Measurements from ENCODE around the gene ZNF853. TPM values are rescaled to one million over a fixed set of nuclear protein-coding genes. Genes with fewer than 3 reads are reported as not detected.

Gene ZNF853
- total RNA-seq, 2 donors from 2014 or later, result 3.2 to 4.0 TPM

DNA sequence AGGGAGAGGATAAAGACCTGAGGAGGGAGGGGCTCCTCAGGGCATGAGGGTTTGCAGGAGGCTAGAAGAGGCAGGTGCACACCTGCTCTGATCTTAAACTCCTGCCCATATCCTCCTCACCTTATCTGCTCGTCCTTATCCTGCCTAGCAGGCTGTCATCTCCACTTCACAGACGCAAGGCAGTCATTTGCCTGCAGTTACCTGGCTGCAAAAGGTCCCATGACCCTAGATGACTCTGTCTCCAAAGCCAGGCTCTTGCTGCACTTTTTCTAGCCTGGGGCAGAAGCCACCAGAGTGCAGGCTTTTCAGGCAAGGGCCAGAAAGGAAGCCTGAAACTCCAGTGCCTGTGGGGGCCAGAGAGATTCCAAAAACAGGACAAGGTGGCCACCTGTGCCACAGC lies 1.7 kb upstream of the ZNF853 start:
- DNase-seq (no peak), ATAC-seq (replicated peaks in 1 of 2) (no peak)
- H3K27me3 Mint-ChIP-seq (ENCODE audit: low read depth), result peaks cover 6% of the 10 kb centered on the region
- H3K9me3 Mint-ChIP-seq, result no peaks in the 10 kb centered on the region
- no peak overlapping the region for H3K27ac Mint-ChIP-seq
- no peaks in the 10 kb centered on the region for H3K36me3 Mint-ChIP-seq (ENCODE audit: insufficient read depth in 2 of 2)
- H3K4me3 Mint-ChIP-seq, result no peak overlapping the region
- H3K4me1 Mint-ChIP-seq (ENCODE audit: low read depth), result peaks cover under 1% of the 10 kb centered on the region

- DNase-seq, result no peak
- Mint-ChIP-seq H3K27ac (no peak overlapping the region), H3K4me1 (ENCODE audit: low read depth) (peaks cover 21% of the 10 kb centered on the region), H3K9me3 (no peaks in the 10 kb centered on the region), H3K27me3 (ENCODE audit: low read depth) (peaks cover 6% of the 10 kb centered on the region), H3K36me3 (ENCODE audit: insufficient read depth in 2 of 2) (no peaks in the 10 kb centered on the region), H3K4me3 (peak overlapping the region; percentile 71 to 72)
- ATAC-seq (replicated peaks in 1 of 2), result peak; percentile 23 to 36
Measured at GRCh38 chr7:6615723-6616555, 529 bp downstream of the ZNF853 start.

DNA sequence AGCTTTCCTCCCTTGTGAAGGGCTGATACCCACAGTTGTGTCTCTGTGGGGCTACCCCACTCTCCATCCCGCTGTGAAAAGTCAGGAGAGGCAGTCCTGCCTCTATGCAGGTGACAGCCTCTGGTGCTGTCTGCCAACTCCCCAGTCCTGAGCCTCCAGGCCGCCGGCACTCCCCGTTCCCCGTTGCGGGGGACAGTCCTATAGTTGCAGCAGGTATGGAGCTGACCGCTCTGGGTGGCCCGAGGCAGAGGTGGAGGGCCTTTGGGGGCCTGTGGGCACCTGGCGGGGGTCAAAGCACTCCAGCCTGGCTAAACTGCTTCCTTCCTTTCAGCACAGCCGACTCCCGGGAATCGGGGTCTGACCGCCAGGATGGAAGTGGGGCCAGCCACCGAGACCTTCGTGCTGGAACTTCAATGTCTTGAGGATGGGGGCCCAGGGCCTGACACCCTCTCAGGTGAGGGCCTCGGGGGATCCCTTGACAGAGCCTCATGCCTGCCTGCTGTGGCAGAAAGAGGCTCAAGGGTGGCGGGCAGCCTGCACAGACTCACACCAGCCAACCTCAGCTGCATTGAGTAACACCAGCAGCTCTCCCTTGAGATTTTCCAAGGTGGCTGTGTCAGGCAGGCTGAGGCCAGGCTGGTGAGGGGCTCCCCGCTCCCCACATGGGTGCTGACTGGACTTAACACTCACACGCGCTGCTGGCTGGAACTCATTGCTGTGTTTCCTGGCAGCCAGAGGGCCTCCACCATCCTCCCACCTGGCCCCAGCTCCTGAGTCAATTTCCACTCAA lies 1.6 kb downstream of the ZNF853 start:
- no peak overlapping the region for H3K27ac Mint-ChIP-seq
- H3K27me3 Mint-ChIP-seq (ENCODE audit: low read depth), result peaks cover 6% of the 10 kb centered on the region
- no peaks in the 10 kb centered on the region for H3K9me3 Mint-ChIP-seq
- no peak for ATAC-seq (replicated peaks in 1 of 2)
- H3K36me3 Mint-ChIP-seq (ENCODE audit: insufficient read depth in 2 of 2), result peaks cover 0 to 2% of the 10 kb centered on the region in 2 donors
- peak overlapping the region in 1 of 2 donors; percentile 55 for H3K4me3 Mint-ChIP-seq
- H3K4me1 Mint-ChIP-seq (ENCODE audit: low read depth), result peaks cover 29% of the 10 kb centered on the region
- DNase-seq, result no peak

- Mint-ChIP-seq H3K27me3 (ENCODE audit: low read depth) (peaks cover 6% of the 10 kb centered on the region), H3K4me1 (ENCODE audit: low read depth) (peaks cover 31% of the 10 kb centered on the region), H3K9me3 (no peaks in the 10 kb centered on the region), H3K4me3 (no peak overlapping the region), H3K36me3 (ENCODE audit: insufficient read depth in 2 of 2) (peaks cover 0 to 2% of the 10 kb centered on the region in 2 donors), H3K27ac (no peak overlapping the region)
- no peak for ATAC-seq (replicated peaks in 1 of 2)
- no peak for DNase-seq
Measured at GRCh38 chr7:6618621-6619020, 3.2 kb downstream of the ZNF853 start.

DNA sequence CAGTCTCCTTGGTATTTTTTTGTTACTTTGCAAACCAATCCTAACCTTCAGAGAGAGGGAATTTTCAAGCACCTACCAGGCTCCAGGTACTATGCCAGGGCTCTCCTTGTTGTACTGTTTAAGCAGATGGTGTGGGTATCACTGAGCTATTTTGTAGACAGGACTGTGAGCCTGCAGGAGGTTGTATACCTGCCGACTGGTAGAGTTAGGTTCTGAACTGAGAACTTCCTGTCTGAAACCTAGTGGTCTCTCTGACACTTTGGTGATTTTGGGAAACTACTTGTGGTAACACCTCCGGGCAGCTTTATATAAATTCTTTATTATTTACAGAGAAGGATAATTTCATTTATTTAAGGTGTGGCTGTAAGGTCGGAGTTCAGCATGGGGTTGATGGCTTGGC lies 4.6 kb downstream of the ZNF853 start:
- Mint-ChIP-seq H3K27me3 (ENCODE audit: low read depth) (no peaks in the 10 kb centered on the region), H3K36me3 (ENCODE audit: insufficient read depth in 2 of 2) (peaks cover 0 to 2% of the 10 kb centered on the region in 2 donors), H3K4me1 (ENCODE audit: low read depth) (peaks cover 40% of the 10 kb centered on the region), H3K9me3 (no peaks in the 10 kb centered on the region), H3K4me3 (peak overlapping the region in 1 of 2 donors; percentile 42), H3K27ac (no peak overlapping the region)
- ATAC-seq (replicated peaks in 1 of 2) (peak in 1 of 2 donors; percentile 38), DNase-seq (no peak)

DNA sequence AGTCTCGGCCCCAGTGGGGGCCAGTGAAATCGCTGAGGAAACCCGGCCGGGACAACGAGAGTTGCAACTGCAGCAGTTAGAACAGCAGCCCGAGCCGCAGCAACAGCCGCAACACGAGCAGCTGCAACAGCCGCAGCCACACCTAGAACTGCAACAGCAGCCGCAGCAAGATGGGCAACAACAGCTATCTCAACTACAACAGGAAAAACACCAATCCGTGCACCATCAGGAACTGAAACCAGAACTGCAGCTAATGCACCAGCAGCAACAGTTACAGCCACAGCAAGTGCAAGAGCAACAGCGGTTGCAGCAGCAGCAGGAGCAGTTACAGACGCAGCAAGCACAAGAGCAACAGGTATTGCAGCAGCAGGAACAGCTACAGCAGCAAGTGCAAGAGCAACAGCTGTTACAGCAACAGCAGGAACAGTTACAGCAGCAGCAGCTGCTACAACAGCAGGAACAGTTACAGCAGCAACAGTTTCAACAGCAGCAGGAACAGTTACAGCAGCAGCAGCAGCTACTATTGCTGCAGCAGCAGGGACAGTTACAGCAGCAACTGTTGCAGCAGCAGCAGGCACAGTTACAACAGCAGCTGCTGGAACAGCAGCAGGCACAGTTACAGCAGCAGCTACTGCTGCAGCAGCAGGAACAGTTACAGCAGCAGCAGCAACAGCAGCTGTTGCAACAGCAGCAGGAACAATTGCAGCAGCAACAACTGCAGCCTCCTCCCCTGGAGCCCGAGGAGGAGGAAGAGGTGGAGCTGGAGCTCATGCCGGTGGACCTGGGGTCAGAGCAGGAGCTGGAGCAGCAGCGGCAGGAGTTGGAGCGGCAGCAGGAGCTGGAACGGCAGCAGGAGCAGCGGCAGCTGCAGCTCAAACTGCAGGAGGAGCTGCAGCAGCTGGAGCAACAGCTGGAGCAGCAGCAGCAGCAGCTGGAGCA lies 6.1 kb downstream of the ZNF853 start:
- Mint-ChIP-seq H3K4me1 (ENCODE audit: low read depth) (peaks cover 40% of the 10 kb centered on the region), H3K9me3 (no peaks in the 10 kb centered on the region), H3K27me3 (ENCODE audit: low read depth) (no peaks in the 10 kb centered on the region), H3K4me3 (peak overlapping the region; percentile 10 to 34), H3K27ac (no peak overlapping the region), H3K36me3 (ENCODE audit: insufficient read depth in 2 of 2) (peaks cover 0 to 2% of the 10 kb centered on the region in 2 donors)
- DNase-seq (no peak), ATAC-seq (replicated peaks in 1 of 2) (no peak)

- DNase-seq (no peak), ATAC-seq (replicated peaks in 1 of 2) (no peak)
- no peak overlapping the region for H3K27ac Mint-ChIP-seq
- H3K4me1 Mint-ChIP-seq (ENCODE audit: low read depth), result peaks cover 40% of the 10 kb centered on the region
- peaks cover 0 to 2% of the 10 kb centered on the region in 2 donors for H3K36me3 Mint-ChIP-seq (ENCODE audit: insufficient read depth in 2 of 2)
- no peaks in the 10 kb centered on the region for H3K9me3 Mint-ChIP-seq
- no peaks in the 10 kb centered on the region for H3K27me3 Mint-ChIP-seq (ENCODE audit: low read depth)
- no peak overlapping the region for H3K4me3 Mint-ChIP-seq
Measured at GRCh38 chr7:6622134-6622710, 6.8 kb downstream of the ZNF853 start.

GRCh38 chr7:6623589-6624245 lies 8.3 kb downstream of the ZNF853 start:
- Mint-ChIP-seq H3K4me1 (ENCODE audit: low read depth) (peaks cover 40% of the 10 kb centered on the region), H3K27me3 (ENCODE audit: low read depth) (no peaks in the 10 kb centered on the region), H3K4me3 (peak overlapping the region; percentile 46 to 64), H3K9me3 (no peaks in the 10 kb centered on the region), H3K27ac (peak overlapping the region; percentile 89), H3K36me3 (ENCODE audit: insufficient read depth in 2 of 2) (peaks cover 0 to 2% of the 10 kb centered on the region in 2 donors)
- DNase-seq (no peak), ATAC-seq (replicated peaks in 1 of 2) (peak; percentile 56 to 59)

DNA sequence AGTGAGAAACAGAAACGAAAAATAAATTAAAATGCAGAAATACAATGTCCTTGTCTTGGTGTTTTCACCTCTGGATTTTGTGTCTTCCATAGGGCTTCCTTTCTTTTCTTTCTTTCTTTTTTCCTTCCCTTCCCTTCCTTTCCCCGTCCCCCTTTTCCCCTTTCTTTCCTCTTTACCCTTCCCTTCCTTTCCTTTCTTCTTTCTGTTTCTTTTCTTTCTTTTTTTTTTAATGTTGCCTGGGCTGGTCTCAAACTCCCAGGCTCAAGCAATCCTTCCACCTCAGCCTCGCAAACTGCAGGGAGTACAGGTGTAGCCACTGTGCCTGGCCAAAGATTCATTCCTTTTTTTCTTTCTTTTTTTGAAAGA lies 8.8 kb downstream of the ZNF853 start:
- H3K4me3 Mint-ChIP-seq, result peak overlapping the region; percentile 46 to 64
- peaks cover 0 to 2% of the 10 kb centered on the region in 2 donors for H3K36me3 Mint-ChIP-seq (ENCODE audit: insufficient read depth in 2 of 2)
- DNase-seq (no peak), ATAC-seq (replicated peaks in 1 of 2) (no peak)
- peak overlapping the region; percentile 89 for H3K27ac Mint-ChIP-seq
- H3K4me1 Mint-ChIP-seq (ENCODE audit: low read depth), result peaks cover 34% of the 10 kb centered on the region
- H3K9me3 Mint-ChIP-seq, result no peaks in the 10 kb centered on the region
- H3K27me3 Mint-ChIP-seq (ENCODE audit: low read depth), result no peaks in the 10 kb centered on the region

GRCh38 chr7:6628045-6628444 lies 12.6 kb downstream of the ZNF853 start:
- ATAC-seq (replicated peaks in 1 of 2) (no peak), DNase-seq (no peak)
- Mint-ChIP-seq H3K36me3 (ENCODE audit: insufficient read depth in 2 of 2) (no peaks in the 10 kb centered on the region), H3K27me3 (ENCODE audit: low read depth) (no peaks in the 10 kb centered on the region), H3K9me3 (no peaks in the 10 kb centered on the region), H3K4me3 (no peak overlapping the region), H3K27ac (no peak overlapping the region), H3K4me1 (ENCODE audit: low read depth) (peaks cover 20% of the 10 kb centered on the region)

- Mint-ChIP-seq H3K27me3 (ENCODE audit: low read depth) (no peaks in the 10 kb centered on the region), H3K4me3 (no peak overlapping the region), H3K27ac (no peak overlapping the region), H3K9me3 (no peaks in the 10 kb centered on the region), H3K36me3 (ENCODE audit: insufficient read depth in 2 of 2) (peaks cover 2 to 4% of the 10 kb centered on the region in 2 donors), H3K4me1 (ENCODE audit: low read depth) (peaks cover 9% of the 10 kb centered on the region)
- ATAC-seq (replicated peaks in 1 of 2) (no peak), DNase-seq (no peak)
Measured at GRCh38 chr7:6630007-6630849, 14.8 kb downstream of the ZNF853 start.

Measured in activated T-cell treated with anti-CD3 and anti-CD28 coated beads, Interleukin-2, amount 50 U/mL, for 72 hours (primary cell).